C4-2B (cell line): ENCODE data around the gene POU4F3.

Source experiments
- ZFX ChIP-seq: fragments of 450-650 bp; IDR thresholded peaks from 2 replicates; pipeline ENCODE4 v1.6.1; 2017
- TF ChIP-seq, protein P1 (sequence below): fragments of 450-650 bp; conservative IDR thresholded peaks from 2 replicates; pipeline ENCODE4 v1.5.1; 2017; ENCODE audit warnings: mild to moderate bottlenecking

DNA sequence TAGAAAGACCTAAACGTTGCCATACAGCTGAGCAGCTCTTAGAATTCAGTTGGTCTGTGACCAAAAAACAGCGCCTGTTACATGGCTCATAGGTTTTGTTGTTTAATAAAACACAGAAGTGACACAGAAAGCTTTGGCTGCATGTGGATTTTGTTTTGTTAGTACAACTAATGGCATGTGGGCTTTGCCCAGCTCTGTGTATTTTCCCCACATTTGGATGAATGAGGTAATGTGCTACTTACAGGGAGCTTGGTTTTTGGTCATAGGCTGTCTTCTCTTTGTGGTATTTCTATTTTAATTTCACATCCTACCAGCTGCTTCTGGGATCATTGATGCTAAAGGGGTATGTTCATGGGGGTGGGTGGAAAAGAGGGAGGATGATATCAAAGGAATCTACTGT lies 37.0 kb upstream of the POU4F3 start:
- TF ChIP-seq, protein P1, sequence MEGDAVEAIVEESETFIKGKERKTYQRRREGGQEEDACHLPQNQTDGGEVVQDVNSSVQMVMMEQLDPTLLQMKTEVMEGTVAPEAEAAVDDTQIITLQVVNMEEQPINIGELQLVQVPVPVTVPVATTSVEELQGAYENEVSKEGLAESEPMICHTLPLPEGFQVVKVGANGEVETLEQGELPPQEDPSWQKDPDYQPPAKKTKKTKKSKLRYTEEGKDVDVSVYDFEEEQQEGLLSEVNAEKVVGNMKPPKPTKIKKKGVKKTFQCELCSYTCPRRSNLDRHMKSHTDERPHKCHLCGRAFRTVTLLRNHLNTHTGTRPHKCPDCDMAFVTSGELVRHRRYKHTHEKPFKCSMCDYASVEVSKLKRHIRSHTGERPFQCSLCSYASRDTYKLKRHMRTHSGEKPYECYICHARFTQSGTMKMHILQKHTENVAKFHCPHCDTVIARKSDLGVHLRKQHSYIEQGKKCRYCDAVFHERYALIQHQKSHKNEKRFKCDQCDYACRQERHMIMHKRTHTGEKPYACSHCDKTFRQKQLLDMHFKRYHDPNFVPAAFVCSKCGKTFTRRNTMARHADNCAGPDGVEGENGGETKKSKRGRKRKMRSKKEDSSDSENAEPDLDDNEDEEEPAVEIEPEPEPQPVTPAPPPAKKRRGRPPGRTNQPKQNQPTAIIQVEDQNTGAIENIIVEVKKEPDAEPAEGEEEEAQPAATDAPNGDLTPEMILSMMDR, result no peak
- TF ChIP-seq ZFX, result no peak
